ENCODE results near the gene FPGS.
"Not testable (repeated sequence)": the region's sequence is repeated elsewhere in the genome, so short reads cannot be mapped to it uniquely, and the experiment has no call there.

Gene FPGS

GRCh38 chr9:127802576-127803443 is at the start of gene FPGS:
Gene FPGS, plus strand, starts transcription at chr9:127802882. Its CDS starts 43 bp downstream, at chr9:127802925.
- in situ Hi-C loops (cut with MboI; ENCODE audit: low sequenced_read_pairs) = no loop called here

- in situ Hi-C loops (cut with MboI; ENCODE audit: low sequenced_read_pairs) = no loop called here
Measured at GRCh38 chr9:127753148-127753547, 49.5 kb upstream of the FPGS start.

GRCh38 chr9:127753622-127754021 is 49.1 kb upstream of the FPGS start:
- in situ Hi-C loops (cut with MboI; ENCODE audit: low sequenced_read_pairs) = no loop called here

GRCh38 chr9:127754099-127755060 is 48.3 kb upstream of the FPGS start:
- in situ Hi-C loops (cut with MboI; ENCODE audit: low sequenced_read_pairs) = no loop called here

GRCh38 chr9:127755061-127756060 is 47.3 kb upstream of the FPGS start:
- in situ Hi-C loops (cut with MboI; ENCODE audit: low sequenced_read_pairs) = no loop called here

- in situ Hi-C loops (cut with MboI; ENCODE audit: low sequenced_read_pairs) = no loop called here
Measured at GRCh38 chr9:127756233-127756632, 46.4 kb upstream of the FPGS start.

GRCh38 chr9:127756776-127757175 is 45.9 kb upstream of the FPGS start:
- in situ Hi-C loops (cut with MboI; ENCODE audit: low sequenced_read_pairs) = not testable (repeated sequence)

GRCh38 chr9:127758843-127759242 is 43.8 kb upstream of the FPGS start:
- in situ Hi-C loops (cut with MboI; ENCODE audit: low sequenced_read_pairs) = no loop called here

GRCh38 chr9:127761061-127761460 is 41.6 kb upstream of the FPGS start:
- in situ Hi-C loops (cut with MboI; ENCODE audit: low sequenced_read_pairs) = no loop called here

GRCh38 chr9:127761491-127761956 is 41.2 kb upstream of the FPGS start:
- in situ Hi-C loops (cut with MboI; ENCODE audit: low sequenced_read_pairs) = no loop called here

- in situ Hi-C loops (cut with MboI; ENCODE audit: low sequenced_read_pairs) = no loop called here
Measured at GRCh38 chr9:127762111-127762676, 40.5 kb upstream of the FPGS start.

GRCh38 chr9:127763918-127764384 is 38.7 kb upstream of the FPGS start:
- in situ Hi-C loops (cut with MboI; ENCODE audit: low sequenced_read_pairs) = no loop called here

GRCh38 chr9:127765418-127765817 is 37.3 kb upstream of the FPGS start:
- in situ Hi-C loops (cut with MboI; ENCODE audit: low sequenced_read_pairs) = no loop called here

GRCh38 chr9:127767410-127767809 is 35.3 kb upstream of the FPGS start:
- in situ Hi-C loops (cut with MboI; ENCODE audit: low sequenced_read_pairs) = no loop called here

- in situ Hi-C loops (cut with MboI; ENCODE audit: low sequenced_read_pairs) = no loop called here
Measured at GRCh38 chr9:127767909-127768331, 34.8 kb upstream of the FPGS start.

GRCh38 chr9:127768698-127769097 is 34.0 kb upstream of the FPGS start:
- in situ Hi-C loops (cut with MboI; ENCODE audit: low sequenced_read_pairs) = no loop called here

- in situ Hi-C loops (cut with MboI; ENCODE audit: low sequenced_read_pairs) = no loop called here
Measured at GRCh38 chr9:127769101-127769500, 33.6 kb upstream of the FPGS start.

GRCh38 chr9:127769929-127770582 is 32.6 kb upstream of the FPGS start:
- in situ Hi-C loops (cut with MboI; ENCODE audit: low sequenced_read_pairs) = no loop called here

GRCh38 chr9:127770583-127770904 is 32.1 kb upstream of the FPGS start:
- in situ Hi-C loops (cut with MboI; ENCODE audit: low sequenced_read_pairs) = no loop called here

Measured in HL-60/S4 treated with retinoic acid at 250 ng/mL for 4 days and 3 days (cell line).